Measurements from ENCODE around the gene ZNF672. TPM values are rescaled to one million over a fixed set of nuclear protein-coding genes. Genes with fewer than 3 reads are reported as not detected.

ZNF672 gene
- total and polyA plus RNA-seq, 2 experiments from 2014 or later, result 10.5 to 13.8 TPM

DNA sequence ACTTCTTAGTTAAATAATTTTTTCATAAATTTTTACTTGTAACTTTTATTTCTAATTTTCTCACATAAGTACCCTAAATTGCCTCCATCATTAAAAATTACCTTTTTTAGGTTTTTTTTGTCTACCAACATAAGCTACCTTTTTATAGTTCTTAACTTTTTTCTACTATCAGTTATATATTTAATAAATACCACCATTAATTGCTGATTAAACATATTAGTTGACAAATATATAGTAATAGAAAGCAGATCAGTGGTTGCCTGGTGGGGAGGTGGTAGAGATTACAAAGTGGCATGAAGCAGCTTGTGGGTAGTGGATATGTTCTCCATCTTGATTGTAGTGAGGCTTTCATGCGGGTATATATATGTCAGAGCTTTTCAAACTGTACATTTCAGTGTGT, 6.2 kb upstream of the ZNF672 start:
- Histone ChIP-seq H3K27ac (no peak overlapping the region), H3K27me3 (replicated peaks; ENCODE audit: insufficient read depth) (no peaks in the 10 kb centered on the region), H3K4me2 (ENCODE audit: unreplicated experiment) (no peak overlapping the region), H3K9me2 (ENCODE audit: insufficient read depth) (no peaks in the 10 kb centered on the region), H3K9ac (no peak overlapping the region), H3F3A (ENCODE audit: insufficient read depth) (peaks cover 14% of the 10 kb centered on the region), H3K4me1 (ENCODE audit: insufficient read depth) (peaks cover 19% of the 10 kb centered on the region), H3K36me3 (ENCODE audit: low read depth) (no peaks in the 10 kb centered on the region), H3K79me2 (ENCODE audit: insufficient read depth) (no peaks in the 10 kb centered on the region), H3K4me3 (no peak overlapping the region), H3K9me3 (ENCODE audit: low read depth) (no peaks in the 10 kb centered on the region), H2AFZ (no peak overlapping the region), H4K20me1 (ENCODE audit: insufficient read depth) (no peaks in the 10 kb centered on the region)
- no peak for DNase-seq
- WGBS, 2 experiments (ENCODE audit: low coverage in 1 of 2, low lambda C conversion rate in 2 of 2, missing lambda C conversion rate in 2 of 2), result 62 to 81% methylated on average over 1 of the region's 1 CpG
- TF ChIP-seq EZH2 (IDR thresholded peaks at IDR 0.05; ENCODE audit: insufficient read depth, poor library complexity, severe bottlenecking) (no peak), EZH2phosphoT487 (IDR thresholded peaks at IDR 0.05; ENCODE audit: insufficient read depth, low read depth) (no peak)
- in situ Hi-C loops (cut with MboI), result no loop called here

- no peak for TF ChIP-seq EZH2phosphoT487 (IDR thresholded peaks at IDR 0.05; ENCODE audit: insufficient read depth, low read depth)
- no peak for TF ChIP-seq EZH2 (IDR thresholded peaks at IDR 0.05; ENCODE audit: insufficient read depth, poor library complexity, severe bottlenecking)
- no peak for DNase-seq
- Histone ChIP-seq H3K4me1 (ENCODE audit: insufficient read depth) (peaks cover 7% of the 10 kb centered on the region), H3K9me3 (ENCODE audit: low read depth) (no peaks in the 10 kb centered on the region), H3K4me2 (ENCODE audit: unreplicated experiment) (no peak overlapping the region), H3K9ac (no peak overlapping the region), H3K27me3 (replicated peaks; ENCODE audit: insufficient read depth) (no peaks in the 10 kb centered on the region), H2AFZ (no peak overlapping the region), H3K79me2 (ENCODE audit: insufficient read depth) (peaks cover 5% of the 10 kb centered on the region), H4K20me1 (ENCODE audit: insufficient read depth) (no peaks in the 10 kb centered on the region), H3F3A (ENCODE audit: insufficient read depth) (0 out of 2 replicates have a peak, but pooled peaks cover under 1% of the 10 kb centered on the region), H3K9me2 (ENCODE audit: insufficient read depth) (no peaks in the 10 kb centered on the region), H3K4me3 (no peak overlapping the region), H3K27ac (no peak overlapping the region), H3K36me3 (ENCODE audit: low read depth) (no peaks in the 10 kb centered on the region)
- WGBS, 2 experiments (ENCODE audit: low coverage in 1 of 2, low lambda C conversion rate in 2 of 2, missing lambda C conversion rate in 2 of 2), result 64 to 68% methylated on average over 7 of the region's 7 CpGs
- in situ Hi-C loops (cut with MboI), result no loop called here
These were observed 3.6 kb upstream of the ZNF672 start for GRCh38 chr1:248834343-248834940.

DNA sequence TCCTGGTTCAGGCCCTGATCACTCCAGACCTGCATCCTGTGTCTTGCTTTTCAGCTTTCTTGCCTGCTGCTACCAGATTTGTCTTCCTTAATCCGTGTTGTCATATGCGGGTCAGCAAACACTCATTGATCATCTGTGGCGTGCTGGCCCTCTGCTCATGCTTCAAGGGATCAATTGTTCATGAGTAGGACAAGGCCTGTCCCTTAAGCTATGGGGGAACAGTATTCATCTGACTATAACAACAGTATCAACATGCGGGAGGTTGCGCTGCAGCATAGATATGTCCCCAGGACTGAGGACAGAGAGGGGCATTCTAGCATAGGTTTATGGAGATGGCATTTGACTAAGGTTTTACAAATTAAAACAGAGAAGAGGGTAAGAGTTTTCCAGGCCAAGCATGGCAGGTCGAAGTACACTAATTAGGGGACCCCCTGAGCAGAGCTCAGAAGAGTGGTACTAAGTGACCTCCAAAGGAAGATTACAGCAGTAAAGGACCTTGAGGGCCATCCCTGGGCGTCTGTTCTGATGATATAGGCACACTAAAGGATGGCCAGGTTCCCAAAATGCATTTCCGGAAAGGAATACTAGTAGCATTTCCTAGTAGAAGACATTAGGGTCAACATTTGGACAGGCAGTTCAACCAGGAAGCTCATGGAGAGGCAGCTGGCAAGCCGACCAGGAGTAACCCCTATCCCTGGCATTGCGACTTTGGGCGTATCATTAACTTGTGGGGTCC, 811 bp upstream of the ZNF672 start:
- WGBS, 2 experiments (ENCODE audit: low coverage in 1 of 2, low lambda C conversion rate in 2 of 2, missing lambda C conversion rate in 2 of 2), result 48 to 53% methylated on average over 11 of the region's 11 CpGs
- peak overlapping the region; percentile 81 for H3K4me3 ChIP-seq
- H3K27me3 ChIP-seq (replicated peaks; ENCODE audit: insufficient read depth), result no peaks in the 10 kb centered on the region
- peak overlapping the region; percentile 50 for H3K27ac ChIP-seq
- H4K20me1 ChIP-seq (ENCODE audit: insufficient read depth), result no peaks in the 10 kb centered on the region
- peaks cover 20% of the 10 kb centered on the region for H3K4me1 ChIP-seq (ENCODE audit: insufficient read depth)
- H3K9me3 ChIP-seq (ENCODE audit: low read depth), result no peaks in the 10 kb centered on the region
- H3F3A ChIP-seq (ENCODE audit: insufficient read depth), result peaks cover 15% of the 10 kb centered on the region
- H3K36me3 ChIP-seq (ENCODE audit: low read depth), result no peaks in the 10 kb centered on the region
- H3K79me2 ChIP-seq (ENCODE audit: insufficient read depth), result peaks cover 28% of the 10 kb centered on the region
- peak overlapping the region; percentile 78 for H3K4me2 ChIP-seq (ENCODE audit: unreplicated experiment)
- H3K9ac ChIP-seq, result peak overlapping the region; percentile 98
- DNase-seq, result no peak
- H2AFZ ChIP-seq, result peak overlapping the region; percentile 88
- in situ Hi-C loops (cut with MboI), result no loop called here
- TF ChIP-seq EZH2phosphoT487 (IDR thresholded peaks at IDR 0.05; ENCODE audit: insufficient read depth, low read depth) (no peak), EZH2 (IDR thresholded peaks at IDR 0.05; ENCODE audit: insufficient read depth, poor library complexity, severe bottlenecking) (no peak)
- no peaks in the 10 kb centered on the region for H3K9me2 ChIP-seq (ENCODE audit: insufficient read depth)

GRCh38 chr1:248838357-248839167, 538 bp downstream of the ZNF672 start:
- Histone ChIP-seq H3K9me2 (ENCODE audit: insufficient read depth) (no peaks in the 10 kb centered on the region), H3F3A (ENCODE audit: insufficient read depth) (peaks cover 23% of the 10 kb centered on the region), H2AFZ (peak overlapping the region; percentile 74), H3K4me2 (ENCODE audit: unreplicated experiment) (peak overlapping the region; percentile 89), H3K9me3 (ENCODE audit: low read depth) (no peaks in the 10 kb centered on the region), H3K27me3 (replicated peaks; ENCODE audit: insufficient read depth) (no peaks in the 10 kb centered on the region), H4K20me1 (ENCODE audit: insufficient read depth) (no peaks in the 10 kb centered on the region), H3K9ac (peak overlapping the region; percentile 98), H3K4me3 (peak overlapping the region; percentile 81), H3K4me1 (ENCODE audit: insufficient read depth) (peaks cover 26% of the 10 kb centered on the region), H3K36me3 (ENCODE audit: low read depth) (no peaks in the 10 kb centered on the region), H3K79me2 (ENCODE audit: insufficient read depth) (peaks cover 42% of the 10 kb centered on the region), H3K27ac (peak overlapping the region; percentile 99)
- DNase-seq, result peak; percentile 96
- TF ChIP-seq EZH2phosphoT487 (IDR thresholded peaks at IDR 0.05; ENCODE audit: insufficient read depth, low read depth) (no peak), EZH2 (IDR thresholded peaks at IDR 0.05; ENCODE audit: insufficient read depth, poor library complexity, severe bottlenecking) (no peak)
- 1% methylated on average over 60 to 65 of the region's 82 CpGs for WGBS, 2 experiments (ENCODE audit: low coverage in 1 of 2, low lambda C conversion rate in 2 of 2, missing lambda C conversion rate in 2 of 2)
- in situ Hi-C loops (cut with MboI), result no loop called here

All from GM23248 (cell line).